Spleen (tissue), 11 donors: Measurements from ENCODE around the gene FBXO41. TPM values are rescaled to one million over a fixed set of nuclear protein-coding genes. Genes with fewer than 3 reads are reported as not detected.
A peak's percentile ranks its signal among the peaks of the same experiment; 100 is the strongest.

ENCODE experiments used
- DNase-seq: peaks from one replicate; pipeline ENCODE4 v3.0.0-alpha.2; 2020
- H3K27ac ChIP-seq, 8 donors: fragments of 200-600 bp; sonication (generic) in 7 of 8; 1 replicate in 4 of 8; 2 replicates in 4 of 8; pipeline versions ENCODE4 v1.5.0 to v1.8.0; 2016 to 2021; ENCODE audit warnings: inconsistent platforms in 4 of 8, mild to moderate bottlenecking in 4 of 8, moderate library complexity in 1 of 8
- H3K27me3 ChIP-seq, 7 donors: fragments of 200-600 bp; sonication (generic) in 6 of 7; replicated peaks in 1 of 7; 1 replicate in 4 of 7; 2 replicates in 3 of 7; pipeline versions ENCODE4 v1.5.0 to v1.8.0; 2016 to 2021; ENCODE audit warnings: inconsistent platforms in 3 of 7, mild to moderate bottlenecking in 1 of 7
- H3K36me3 ChIP-seq, 6 donors: fragments of 200-600 bp; sonication (generic) in 5 of 6; 1 replicate in 4 of 6; 2 replicates in 2 of 6; pipeline versions ENCODE4 v1.5.0 to v1.8.0; 2016 to 2021; ENCODE audit warnings: inconsistent platforms in 2 of 6
- H3K4me1 ChIP-seq, 6 donors: fragments of 200-600 bp; sonication (generic) in 5 of 6; 1 replicate in 3 of 6; 2 replicates in 3 of 6; pipeline versions ENCODE4 v1.5.0 to v1.8.0; 2016 to 2021; ENCODE audit warnings: inconsistent platforms in 3 of 6
- H3K4me3 ChIP-seq, 8 donors: fragments of 200-600 bp; sonication (generic) in 7 of 8; 1 replicate in 4 of 8; 2 replicates in 4 of 8; pipeline versions ENCODE4 v1.5.0 to v1.8.0; 2016 to 2021; ENCODE audit warnings: inconsistent platforms in 4 of 8, mild to moderate bottlenecking in 4 of 8, moderate library complexity in 2 of 8
- H3K9me3 ChIP-seq, 8 donors: fragments of 200-600 bp; sonication (generic) in 7 of 8; 1 replicate in 4 of 8; 2 replicates in 4 of 8; pipeline versions ENCODE4 v1.5.0 to v1.8.0; 2016 to 2021; ENCODE audit warnings: inconsistent platforms in 4 of 8
- POLR2A ChIP-seq, 3 donors: fragments of 450-650 bp; IDR thresholded peaks; one replicate each; pipeline ENCODE4 v1.5.1; 2017; ENCODE audit warnings: antibody characterized with exemption in 3 of 3, mild to moderate bottlenecking in 1 of 3
- POLR2AphosphoS5 ChIP-seq, 3 donors: sonication (generic); formaldehyde crosslinking; IDR thresholded peaks; one replicate each; pipeline ENCODE4 v1.5.1; 2017; ENCODE audit warnings: antibody characterized with exemption in 3 of 3
- WGBS, 5 donors: extraction: QIAGEN DNeasy Blood & Tissue Kit in 3 of 5; methylation state at CpG; one replicate each; pipeline versions ENCODE4 v1.1.5 to v1.1.7; 2013 to 2018; 5-methylcytosine and 5-hydroxymethylcytosine counted together
- intact Hi-C: fragments of 100-400 bp; cut with DNase I; formaldehyde crosslinking; loops from one replicate; pipeline ENCODE4 v1.15.0; 2023; ENCODE audit warnings: low total_unique reads
- polyA plus RNA-seq, 3 donors: library from polyadenylated mRNA; stranded (reverse); fragments of 200-250 nt; gene quantifications; one replicate each; pipeline ENCODE4 v1.2.1, GENCODE V29; 2013
- total RNA-seq, 7 donors: library from RNA; depleted of rRNA in 3 of 7; stranded (reverse); fragments of >200 nt in 3 of 7; fragmentation: NEBNext Ultra II Directional in 4 of 7; extraction: Animal tissue kit (Norgen Biotek cat#: 25700) in 4 of 7; gene quantifications; one replicate each; pipeline versions ENCODE4 v1.1.0 to v1.2.1, GENCODE V29; 2016 to 2021
- TF ChIP-seq, protein P1 (sequence below), 11 experiments: fragments of 200-600 bp in 7 of 11; fragments of 450-650 bp in 4 of 11; sonication (generic) in 4 of 11; IDR thresholded peaks in 8 of 11; conservative IDR thresholded peaks in 3 of 11; 1 replicate in 7 of 11; 2 replicates in 4 of 11; pipeline versions ENCODE4 v1.4.0 to v1.8.0; 2016 to 2021; ENCODE audit warnings: antibody characterized with exemption in 11 of 11, inconsistent platforms in 4 of 11, mild to moderate bottlenecking in 1 of 11
- donor health status: healthy with polysubstance abuse.
- donor health status: DM: no; HTN: no; CAD: no; lungs with moderate emphysema.
- donor health status: DM: no; HTN: no; CAD: no.
- donor health status: Bipolar disorder and iron deficiency.
- donor health status: healthy.
- donor health status: DM: no; HTN: no; CAD: no.
- donor health status: DM: yes; HTN: yes; CAD: no.

The FBXO41 gene
- total and polyA plus RNA-seq, 10 donors: 4.8 to 15.9 (median 12.6) TPM

- DNase-seq: no peak
- Histone ChIP-seq H3K36me3 (peaks cover 0 to 82% (median 49%) of the 10 kb centered on the region in 6 donors), H3K27ac (peak overlapping the region in 3 of 8 donors; percentile 52 to 70 (median 61)), H3K27me3 (no peaks in the 10 kb centered on the region), H3K4me1 (peaks cover 0 to 18% (median 6%) of the 10 kb centered on the region in 6 donors), H3K9me3 (no peaks in the 10 kb centered on the region), H3K4me3 (no peak overlapping the region)
- TF ChIP-seq POLR2A (IDR thresholded peaks at IDR 0.05) (no peak), POLR2AphosphoS5 (IDR thresholded peaks at IDR 0.05) (no peak)
- TF ChIP-seq, protein P1, sequence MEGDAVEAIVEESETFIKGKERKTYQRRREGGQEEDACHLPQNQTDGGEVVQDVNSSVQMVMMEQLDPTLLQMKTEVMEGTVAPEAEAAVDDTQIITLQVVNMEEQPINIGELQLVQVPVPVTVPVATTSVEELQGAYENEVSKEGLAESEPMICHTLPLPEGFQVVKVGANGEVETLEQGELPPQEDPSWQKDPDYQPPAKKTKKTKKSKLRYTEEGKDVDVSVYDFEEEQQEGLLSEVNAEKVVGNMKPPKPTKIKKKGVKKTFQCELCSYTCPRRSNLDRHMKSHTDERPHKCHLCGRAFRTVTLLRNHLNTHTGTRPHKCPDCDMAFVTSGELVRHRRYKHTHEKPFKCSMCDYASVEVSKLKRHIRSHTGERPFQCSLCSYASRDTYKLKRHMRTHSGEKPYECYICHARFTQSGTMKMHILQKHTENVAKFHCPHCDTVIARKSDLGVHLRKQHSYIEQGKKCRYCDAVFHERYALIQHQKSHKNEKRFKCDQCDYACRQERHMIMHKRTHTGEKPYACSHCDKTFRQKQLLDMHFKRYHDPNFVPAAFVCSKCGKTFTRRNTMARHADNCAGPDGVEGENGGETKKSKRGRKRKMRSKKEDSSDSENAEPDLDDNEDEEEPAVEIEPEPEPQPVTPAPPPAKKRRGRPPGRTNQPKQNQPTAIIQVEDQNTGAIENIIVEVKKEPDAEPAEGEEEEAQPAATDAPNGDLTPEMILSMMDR (IDR thresholded peaks at IDR 0.05 in 8 of 11, conservative IDR thresholded peaks at IDR 0.05 in 3 of 11): no peak
- intact Hi-C loops: no loop called here
- WGBS, 5 donors: 84 to 96% (median 94%) methylated on average over 3 of the region's 3 CpGs
Observed at GRCh38 chr2:73227086-73227485, 57.2 kb downstream of the FBXO41 start.

- peaks cover 0 to 95% (median 62%) of the 10 kb centered on the region in 6 donors for H3K36me3 ChIP-seq
- H3K9me3 ChIP-seq: no peaks in the 10 kb centered on the region
- 51 to 62% (median 54%) methylated on average over 9 of the region's 9 CpGs for WGBS, 5 donors
- H3K4me3 ChIP-seq: no peak overlapping the region
- H3K4me1 ChIP-seq: peaks cover 0 to 17% (median 6%) of the 10 kb centered on the region in 6 donors
- intact Hi-C loops: no loop called here
- DNase-seq: no peak
- no peaks in the 10 kb centered on the region for H3K27me3 ChIP-seq
- peak in 1 of 3 donors; percentile 8 for TF ChIP-seq POLR2AphosphoS5 (IDR thresholded peaks at IDR 0.05)
- TF ChIP-seq POLR2A (IDR thresholded peaks at IDR 0.05): no peak
- H3K27ac ChIP-seq: peak overlapping the region in 5 of 8 donors; percentile 11 to 70 (median 52)
Observed at GRCh38 chr2:73225513-73226360, 58.5 kb downstream of the FBXO41 start.

DNA sequence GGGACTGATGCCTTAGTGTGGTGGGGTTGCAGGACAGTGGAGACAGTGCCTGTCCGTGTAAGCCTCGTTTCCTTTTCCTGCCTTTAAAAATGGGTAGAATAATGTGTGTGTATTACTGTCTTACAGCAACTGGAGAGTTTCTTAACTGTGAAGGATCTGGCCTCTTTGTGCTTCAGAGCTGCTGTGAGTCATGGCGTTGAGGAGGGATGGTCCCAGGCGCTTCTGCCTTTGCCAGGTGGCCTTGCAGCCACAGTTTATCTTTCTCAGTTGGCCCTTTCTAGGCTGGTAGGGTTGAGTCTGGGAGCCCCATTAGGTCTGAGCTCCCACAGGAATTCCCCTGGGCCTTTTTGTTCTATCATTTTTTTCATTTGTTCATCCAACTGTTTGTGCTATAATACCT lies 60.5 kb downstream of the FBXO41 start:
- Histone ChIP-seq H3K9me3 (no peaks in the 10 kb centered on the region), H3K4me3 (no peak overlapping the region), H3K36me3 (peaks cover 0 to 100% (median 73%) of the 10 kb centered on the region in 6 donors), H3K4me1 (peaks cover 0 to 17% (median 6%) of the 10 kb centered on the region in 6 donors), H3K27ac (no peak overlapping the region), H3K27me3 (no peaks in the 10 kb centered on the region)
- intact Hi-C loops: no loop called here
- TF ChIP-seq POLR2AphosphoS5 (IDR thresholded peaks at IDR 0.05): no peak
- TF ChIP-seq, protein P1 (IDR thresholded peaks at IDR 0.05 in 8 of 11, conservative IDR thresholded peaks at IDR 0.05 in 3 of 11): no peak
- no peak for TF ChIP-seq POLR2A (IDR thresholded peaks at IDR 0.05)
- WGBS, 5 donors: 79 to 91% (median 86%) methylated on average over 4 of the region's 4 CpGs
- DNase-seq: no peak

GRCh38 chr2:73218298-73218697 lies 66.0 kb downstream of the FBXO41 start:
- H3K4me1 ChIP-seq: peaks cover 13 to 25% (median 20%) of the 10 kb centered on the region in 6 donors
- TF ChIP-seq POLR2A (IDR thresholded peaks at IDR 0.05): no peak
- TF ChIP-seq POLR2AphosphoS5 (IDR thresholded peaks at IDR 0.05): no peak
- TF ChIP-seq, protein P1 (IDR thresholded peaks at IDR 0.05 in 8 of 11, conservative IDR thresholded peaks at IDR 0.05 in 3 of 11): no peak
- no peak overlapping the region for H3K27ac ChIP-seq
- H3K4me3 ChIP-seq: no peak overlapping the region
- intact Hi-C loops: no loop called here
- no peaks in the 10 kb centered on the region for H3K27me3 ChIP-seq
- H3K9me3 ChIP-seq: no peaks in the 10 kb centered on the region
- H3K36me3 ChIP-seq: peaks cover 0 to 52% (median 42%) of the 10 kb centered on the region in 6 donors
- no peak for DNase-seq
